Trophoblast cell (in vitro differentiated cells and primary cell): Measurements from ENCODE around the gene TTC13.

ENCODE experiments used
- DNase-seq, 2 donors: peaks; one replicate each; pipeline ENCODE4 v3.0.0-alpha.2; 2016
- H2AFZ ChIP-seq: 2 replicates; pipeline ENCODE4 v1.6.1; 2013; ENCODE audit warnings: low read length, moderate library complexity, mild to moderate bottlenecking; ENCODE audit not compliant: insufficient read depth, poor library complexity
- H2AK5ac ChIP-seq: 2 replicates; pipeline ENCODE4 v1.6.1; 2013; ENCODE audit warnings: mild to moderate bottlenecking, low read length
- H2BK120ac ChIP-seq: 2 replicates; pipeline ENCODE4 v1.6.1; 2013; ENCODE audit warnings: low read length, mild to moderate bottlenecking, moderate library complexity; ENCODE audit not compliant: insufficient read depth, poor library complexity
- H2BK12ac ChIP-seq: 2 replicates; pipeline ENCODE4 v1.6.1; 2013; ENCODE audit warnings: mild to moderate bottlenecking, low read length, moderate library complexity
- H2BK5ac ChIP-seq: 2 replicates; pipeline ENCODE4 v1.6.1; 2013; ENCODE audit warnings: low read length, low read depth, moderate library complexity, mild to moderate bottlenecking; ENCODE audit not compliant: poor library complexity
- H3K14ac ChIP-seq: 2 replicates; pipeline ENCODE4 v1.6.1; 2013; ENCODE audit warnings: mild to moderate bottlenecking, low read length
- H3K18ac ChIP-seq: 2 replicates; pipeline ENCODE4 v1.6.1; 2013; ENCODE audit warnings: mild to moderate bottlenecking, low read length
- H3K23ac ChIP-seq: 2 replicates; pipeline ENCODE4 v1.6.1; 2013; ENCODE audit warnings: low read length
- H3K27ac ChIP-seq: 2 replicates; pipeline ENCODE4 v1.5.1; 2013; ENCODE audit warnings: low read depth, mild to moderate bottlenecking, inconsistent platforms, low read length, moderate library complexity
- H3K27me3 ChIP-seq: 2 replicates; pipeline ENCODE4 v1.6.1; 2013; ENCODE audit warnings: inconsistent platforms, mild to moderate bottlenecking, low read length, moderate library complexity; ENCODE audit not compliant: insufficient read depth
- H3K36me3 ChIP-seq, 2 experiments: 1 replicate in 1 of 2; 2 replicates in 1 of 2; pipeline ENCODE4 v1.6.1; 2013; ENCODE audit warnings: low read length in 2 of 2, mild to moderate bottlenecking in 2 of 2, moderate library complexity in 1 of 2; ENCODE audit not compliant: insufficient read depth in 2 of 2, control insufficient read depth in 1 of 2
- H3K4ac ChIP-seq: 2 replicates; pipeline ENCODE4 v1.6.1; 2013; ENCODE audit warnings: low read depth, mild to moderate bottlenecking, low read length, moderate library complexity
- H3K4me1 ChIP-seq, 2 experiments: 1 replicate in 1 of 2; 2 replicates in 1 of 2; pipeline ENCODE4 v1.6.1; 2013; ENCODE audit warnings: low read length in 2 of 2, mild to moderate bottlenecking in 2 of 2, moderate library complexity in 1 of 2; ENCODE audit not compliant: insufficient read depth in 2 of 2, control insufficient read depth in 1 of 2
- H3K4me2 ChIP-seq: 2 replicates; pipeline ENCODE4 v1.6.1; 2013; ENCODE audit warnings: inconsistent platforms, mild to moderate bottlenecking, low read length, moderate library complexity
- H3K4me3 ChIP-seq: 2 replicates; pipeline ENCODE4 v1.5.1; 2013; ENCODE audit warnings: mild to moderate bottlenecking, low read depth, low read length, inconsistent platforms
- H3K79me1 ChIP-seq: one replicate; pipeline ENCODE4 v1.6.1; 2013; ENCODE audit warnings: low read length
- H3K79me2 ChIP-seq: 2 replicates; pipeline ENCODE4 v1.6.1; 2013; ENCODE audit warnings: low read length, mild to moderate bottlenecking; ENCODE audit not compliant: control insufficient read depth, insufficient read depth, poor library complexity
- H3K9ac ChIP-seq: 2 replicates; pipeline ENCODE4 v1.6.1; 2013; ENCODE audit warnings: mild to moderate bottlenecking, low read length
- H3K9me3 ChIP-seq: 2 replicates; pipeline ENCODE4 v1.6.1; 2013; ENCODE audit warnings: low read depth, mild to moderate bottlenecking, control low read depth, inconsistent platforms, low read length; ENCODE audit not compliant: insufficient read depth
- H4K12ac ChIP-seq: 2 replicates; pipeline ENCODE4 v1.6.1; 2013; ENCODE audit warnings: low read depth, mild to moderate bottlenecking, low read length, moderate library complexity
- H4K8ac ChIP-seq: 2 replicates; pipeline ENCODE4 v1.6.1; 2013; ENCODE audit warnings: low read depth, mild to moderate bottlenecking, low read length, moderate library complexity
- H4K91ac ChIP-seq: one replicate; pipeline ENCODE4 v1.6.1; 2013; ENCODE audit warnings: low read depth, mild to moderate bottlenecking, low read length, moderate library complexity
- WGBS: extraction: QIAGEN DNeasy Blood & Tissue Kit; methylation state at CpG from one replicate; pipeline ENCODE4 v1.1.7; 2013; ENCODE audit warnings: missing lambda C conversion rate; ENCODE audit not compliant: insufficient read length, insufficient coverage; ENCODE audit errors: extremely low coverage; 5-methylcytosine and 5-hydroxymethylcytosine counted together

TTC13 gene

GRCh38 chr1:230948301-230948700 lies 30.4 kb downstream of the TTC13 start:
- no peak overlapping the region for H2AFZ ChIP-seq
- H4K12ac ChIP-seq: no peak overlapping the region
- H2BK12ac ChIP-seq: no peak overlapping the region
- no CpG with 5 or more reads among the region's 1 CpG for WGBS
- no peak overlapping the region for H3K23ac ChIP-seq
- H3K4ac ChIP-seq: no peak overlapping the region
- H3K27ac ChIP-seq: no peak overlapping the region
- H2BK120ac ChIP-seq: no peak overlapping the region
- H3K9ac ChIP-seq: no peak overlapping the region
- no peaks in the 10 kb centered on the region for H3K79me1 ChIP-seq
- no peak overlapping the region for H3K14ac ChIP-seq
- no peaks in the 10 kb centered on the region for H3K9me3 ChIP-seq
- no peak for DNase-seq
- H2BK5ac ChIP-seq: no peak overlapping the region
- H3K27me3 ChIP-seq: no peaks in the 10 kb centered on the region
- H4K8ac ChIP-seq: no peak overlapping the region
- no peaks in the 10 kb centered on the region for H3K79me2 ChIP-seq
- no peak overlapping the region for H3K4me3 ChIP-seq
- H3K4me2 ChIP-seq: no peak overlapping the region
- H2AK5ac ChIP-seq: no peak overlapping the region
- no peaks in the 10 kb centered on the region for H3K36me3 ChIP-seq
- H3K4me1 ChIP-seq: no peaks in the 10 kb centered on the region
- H3K18ac ChIP-seq: no peak overlapping the region
- H4K91ac ChIP-seq: no peak overlapping the region

GRCh38 chr1:230943048-230943593 lies 35.5 kb downstream of the TTC13 start:
- no peak overlapping the region for H4K91ac ChIP-seq
- no peaks in the 10 kb centered on the region for H3K79me2 ChIP-seq
- no peaks in the 10 kb centered on the region for H3K9me3 ChIP-seq
- no peak overlapping the region for H3K14ac ChIP-seq
- H3K18ac ChIP-seq: no peak overlapping the region
- H4K12ac ChIP-seq: no peak overlapping the region
- no peak overlapping the region for H3K4me2 ChIP-seq
- DNase-seq: no peak
- WGBS: no CpG with 5 or more reads among the region's 2 CpGs
- H2BK12ac ChIP-seq: no peak overlapping the region
- H3K4me3 ChIP-seq: no peak overlapping the region
- H2BK120ac ChIP-seq: no peak overlapping the region
- no peak overlapping the region for H4K8ac ChIP-seq
- no peaks in the 10 kb centered on the region for H3K36me3 ChIP-seq
- H2AFZ ChIP-seq: no peak overlapping the region
- H3K9ac ChIP-seq: no peak overlapping the region
- H2BK5ac ChIP-seq: no peak overlapping the region
- H3K79me1 ChIP-seq: no peaks in the 10 kb centered on the region
- no peak overlapping the region for H3K27ac ChIP-seq
- H3K27me3 ChIP-seq: no peaks in the 10 kb centered on the region
- H3K23ac ChIP-seq: no peak overlapping the region
- H3K4ac ChIP-seq: no peak overlapping the region
- H2AK5ac ChIP-seq: no peak overlapping the region
- no peaks in the 10 kb centered on the region for H3K4me1 ChIP-seq

- H4K8ac ChIP-seq: no peak overlapping the region
- H3K18ac ChIP-seq: no peak overlapping the region
- no peak overlapping the region for H3K9ac ChIP-seq
- no peaks in the 10 kb centered on the region for H3K36me3 ChIP-seq
- H3K4ac ChIP-seq: no peak overlapping the region
- no peak overlapping the region for H2AK5ac ChIP-seq
- no peak overlapping the region for H4K91ac ChIP-seq
- no peak overlapping the region for H3K14ac ChIP-seq
- H3K79me2 ChIP-seq: no peaks in the 10 kb centered on the region
- no peaks in the 10 kb centered on the region for H3K4me1 ChIP-seq
- H3K9me3 ChIP-seq: no peaks in the 10 kb centered on the region
- no peak overlapping the region for H3K4me2 ChIP-seq
- H2BK12ac ChIP-seq: no peak overlapping the region
- H3K79me1 ChIP-seq: no peaks in the 10 kb centered on the region
- no CpG with 5 or more reads among the region's 1 CpG for WGBS
- no peaks in the 10 kb centered on the region for H3K27me3 ChIP-seq
- H4K12ac ChIP-seq: no peak overlapping the region
- H2AFZ ChIP-seq: no peak overlapping the region
- no peak overlapping the region for H2BK5ac ChIP-seq
- no peak overlapping the region for H3K27ac ChIP-seq
- no peak overlapping the region for H3K23ac ChIP-seq
- H3K4me3 ChIP-seq: no peak overlapping the region
- no peak for DNase-seq
- no peak overlapping the region for H2BK120ac ChIP-seq
Observed at GRCh38 chr1:230940848-230941247, 37.8 kb downstream of the TTC13 start.

- Histone ChIP-seq H3K79me2 (no peaks in the 10 kb centered on the region), H3K4me1 (no peaks in the 10 kb centered on the region), H3K27me3 (no peaks in the 10 kb centered on the region), H3K14ac (no peak overlapping the region), H2BK5ac (no peak overlapping the region), H4K8ac (no peak overlapping the region), H3K4ac (no peak overlapping the region), H3K23ac (no peak overlapping the region), H3K9ac (no peak overlapping the region), H2BK12ac (no peak overlapping the region), H2BK120ac (no peak overlapping the region), H3K9me3 (no peaks in the 10 kb centered on the region), H3K27ac (no peak overlapping the region), H2AFZ (no peak overlapping the region), H3K4me2 (no peak overlapping the region), H3K4me3 (no peak overlapping the region), H2AK5ac (no peak overlapping the region), H3K79me1 (no peaks in the 10 kb centered on the region), H3K36me3 (no peaks in the 10 kb centered on the region), H4K91ac (no peak overlapping the region), H3K18ac (no peak overlapping the region), H4K12ac (no peak overlapping the region)
- DNase-seq: no peak
- WGBS: no CpG with 5 or more reads among the region's 4 CpGs
Observed at GRCh38 chr1:230939806-230940489, 38.7 kb downstream of the TTC13 start.
